ENCODE measurements around the gene TBL3. TPM values are rescaled to one million over a fixed set of nuclear protein-coding genes. Genes with fewer than 3 reads are reported as not detected.

The TBL3 gene
- total and polyA plus RNA-seq, 9 of the 15 experiments (the other 6 are each of a cell fraction or from before 2014, with no cell fraction given) = 0.97 to 117 (median 24.5) TPM

DNA sequence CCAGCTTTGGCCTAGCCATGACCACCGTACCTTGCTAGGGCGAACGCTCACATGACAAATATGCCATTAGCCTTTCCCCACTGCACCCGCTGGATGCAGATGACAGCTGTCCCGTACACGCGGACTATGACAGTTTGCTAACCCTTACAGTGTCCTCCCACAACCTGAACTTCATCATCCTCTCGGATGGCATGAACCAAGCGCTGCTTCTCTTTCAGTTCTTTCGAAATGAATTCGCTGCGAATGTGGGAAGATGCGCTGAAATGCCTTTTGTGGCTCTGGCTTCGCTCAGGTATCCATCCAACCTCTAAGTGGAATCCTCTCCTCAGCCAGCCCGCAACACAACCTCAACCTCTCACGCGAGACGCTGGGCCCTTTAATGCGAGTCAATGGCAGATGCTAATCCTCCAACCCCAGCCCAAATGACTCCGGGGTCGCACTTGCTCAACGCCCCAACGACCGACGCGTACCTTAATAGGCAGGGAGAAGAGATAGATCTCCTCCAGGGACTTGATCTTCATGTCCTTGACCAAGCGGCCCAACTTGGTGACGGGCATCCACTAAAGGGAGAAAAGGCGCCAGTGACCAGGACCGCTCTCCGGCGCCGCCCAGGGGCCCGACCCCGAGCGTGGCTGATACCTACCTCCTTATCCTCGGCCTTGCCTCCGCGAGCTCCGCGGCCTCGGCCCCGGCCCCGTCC is 7.9 kb upstream of the TBL3 start (continued):
- TF ChIP-seq CEBPB (tag; IDR thresholded peaks at IDR 0.05) (no peak), CHD2 (IDR thresholded peaks at IDR 0.05; ENCODE audit: low read depth, low read length) (peak; percentile 62), ZNF778 (CRISPR knock-in tag; IDR thresholded peaks at IDR 0.05) (no peak), EWSR1 (IDR thresholded peaks at IDR 0.05; ENCODE audit: borderline replicate concordance, low read depth, partially characterized antibody) (no peak), BRF1 (IDR thresholded peaks at IDR 0.05; ENCODE audit: borderline replicate concordance, extremely low read depth, insufficient read length) (no peak), BHLHE40 (IDR thresholded peaks at IDR 0.05; ENCODE audit: low read length) (no peak), SRSF7 (optimal IDR thresholded peaks at IDR 0.05; ENCODE audit: low read depth, low read length) (no peak), E2F3 (CRISPR knock-in tag; IDR thresholded peaks at IDR 0.05) (no peak), AFF4 (CRISPR knock-in tag; IDR thresholded peaks at IDR 0.05) (no peak; the same call in none of the 2 replicates), ZBTB17 (CRISPR knock-in tag; IDR thresholded peaks at IDR 0.05) (peak; percentile 67; the same call in 1 of the 2 replicates), ZNF444 (CRISPR knock-in tag; IDR thresholded peaks at IDR 0.05) (no peak), SETDB1 (IDR thresholded peaks at IDR 0.05; ENCODE audit: low read length) (no peak), CHD1 (IDR thresholded peaks at IDR 0.05; ENCODE audit: low read length) (peak; percentile 91), PCBP2 (IDR thresholded peaks at IDR 0.05; ENCODE audit: low read depth, low read length, poor library complexity, severe bottlenecking) (no peak), THRAP3 (IDR thresholded peaks at IDR 0.05; ENCODE audit: borderline replicate concordance) (0 out of 2 replicates have a peak, but pooled peaks have one; percentile 43), TGIF2 (CRISPR knock-in tag; IDR thresholded peaks at IDR 0.05) (no peak), ASH1L (IDR thresholded peaks at IDR 0.05; ENCODE audit: borderline replicate concordance, low read depth, partially characterized antibody) (no peak), MAFF (IDR thresholded peaks at IDR 0.05; ENCODE audit: low read length) (no peak)
- TF ChIP-seq, protein P1, sequence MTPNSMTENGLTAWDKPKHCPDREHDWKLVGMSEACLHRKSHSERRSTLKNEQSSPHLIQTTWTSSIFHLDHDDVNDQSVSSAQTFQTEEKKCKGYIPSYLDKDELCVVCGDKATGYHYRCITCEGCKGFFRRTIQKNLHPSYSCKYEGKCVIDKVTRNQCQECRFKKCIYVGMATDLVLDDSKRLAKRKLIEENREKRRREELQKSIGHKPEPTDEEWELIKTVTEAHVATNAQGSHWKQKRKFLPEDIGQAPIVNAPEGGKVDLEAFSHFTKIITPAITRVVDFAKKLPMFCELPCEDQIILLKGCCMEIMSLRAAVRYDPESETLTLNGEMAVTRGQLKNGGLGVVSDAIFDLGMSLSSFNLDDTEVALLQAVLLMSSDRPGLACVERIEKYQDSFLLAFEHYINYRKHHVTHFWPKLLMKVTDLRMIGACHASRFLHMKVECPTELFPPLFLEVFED (CRISPR knock-in tag; conservative IDR thresholded peaks at IDR 0.05) = no peak
- TF ChIP-seq, protein P2, sequence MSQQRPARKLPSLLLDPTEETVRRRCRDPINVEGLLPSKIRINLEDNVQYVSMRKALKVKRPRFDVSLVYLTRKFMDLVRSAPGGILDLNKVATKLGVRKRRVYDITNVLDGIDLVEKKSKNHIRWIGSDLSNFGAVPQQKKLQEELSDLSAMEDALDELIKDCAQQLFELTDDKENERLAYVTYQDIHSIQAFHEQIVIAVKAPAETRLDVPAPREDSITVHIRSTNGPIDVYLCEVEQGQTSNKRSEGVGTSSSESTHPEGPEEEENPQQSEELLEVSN (IDR thresholded peaks at IDR 0.05; ENCODE audit: borderline replicate concordance in 1 of 2, extremely low read depth in 1 of 2, insufficient read depth in 1 of 2, insufficient read length in 1 of 2, low read depth in 1 of 2, low read length in 1 of 2, poor library complexity in 1 of 2, severe bottlenecking in 1 of 2) = no peak
- TF ChIP-seq, protein P3, sequence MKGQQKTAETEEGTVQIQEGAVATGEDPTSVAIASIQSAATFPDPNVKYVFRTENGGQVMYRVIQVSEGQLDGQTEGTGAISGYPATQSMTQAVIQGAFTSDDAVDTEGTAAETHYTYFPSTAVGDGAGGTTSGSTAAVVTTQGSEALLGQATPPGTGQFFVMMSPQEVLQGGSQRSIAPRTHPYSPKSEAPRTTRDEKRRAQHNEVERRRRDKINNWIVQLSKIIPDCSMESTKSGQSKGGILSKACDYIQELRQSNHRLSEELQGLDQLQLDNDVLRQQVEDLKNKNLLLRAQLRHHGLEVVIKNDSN (CRISPR knock-in tag; IDR thresholded peaks at IDR 0.05) = no peak
